NK-92 treated with Interleukin-12 subunit alpha and Interleukin-12 subunit beta, amount 100 ng/mL, for 24 hours (cell line): ENCODE data around the gene NIP7.
"Not testable (repeated sequence)": the region's sequence is repeated elsewhere in the genome, so short reads cannot be mapped to it uniquely, and the experiment has no call there.

ENCODE experiments used
- DNase-seq: peaks from one replicate; lab custom pipeline; 2025; lab: John Stamatoyannopoulos, UW

NIP7 gene

GRCh38 chr16:69339289-69340094 is at the start of gene NIP7, which contains the start of gene COG8:
NIP7 (plus strand) TSS chr16:69339772; CDS start chr16:69339830, 58 bp downstream.
COG8 (minus strand) TSS chr16:69339564; CDS start chr16:69339552, 12 bp downstream.
- peak; percentile 88 for DNase-seq

- not testable (repeated sequence) for DNase-seq
Measured at GRCh38 chr16:69291657-69292056, 47.9 kb upstream of the NIP7 start.

DNA sequence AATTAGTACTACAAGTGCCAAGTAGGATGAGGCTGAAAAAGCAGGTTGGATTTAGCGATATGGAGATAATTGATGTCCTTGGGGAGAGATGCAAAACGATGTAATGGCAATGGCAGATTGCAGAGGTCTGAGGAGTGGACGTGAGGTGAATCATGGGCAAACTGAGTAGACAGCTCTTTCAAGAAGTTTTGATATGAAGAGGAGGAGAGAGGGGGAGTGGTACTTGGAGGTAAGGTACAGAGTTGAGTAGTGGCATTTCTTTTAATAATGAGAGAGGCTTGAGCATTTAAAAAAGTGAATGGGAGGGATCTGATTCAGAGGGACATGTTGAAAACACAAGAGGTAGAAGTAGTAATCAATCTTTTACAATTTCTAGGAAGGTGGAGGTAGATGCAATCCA is 46.2 kb upstream of the NIP7 start:
- DNase-seq, result no peak

DNA sequence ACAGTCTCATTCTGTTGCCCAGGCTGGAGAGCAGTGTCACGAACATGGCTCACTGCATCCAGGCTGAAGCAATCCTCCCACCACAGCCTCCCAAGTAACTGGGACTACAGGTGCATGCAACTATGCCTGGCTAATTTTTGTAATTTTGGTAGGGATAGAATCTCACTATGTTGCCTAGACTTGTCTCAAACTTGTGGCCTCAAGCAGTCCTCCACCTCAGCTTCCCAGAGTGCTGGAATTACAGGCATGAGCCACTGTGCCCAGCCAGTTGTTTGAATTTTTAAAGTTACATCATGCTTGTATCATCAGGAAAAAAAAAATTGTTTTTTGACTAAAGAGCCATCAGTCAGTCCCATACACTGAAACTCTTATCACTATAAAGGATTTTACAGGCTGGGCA is 45.5 kb upstream of the NIP7 start:
- no peak for DNase-seq

- not testable (repeated sequence) for DNase-seq
Measured at GRCh38 chr16:69296771-69297170, 42.8 kb upstream of the NIP7 start.

DNA sequence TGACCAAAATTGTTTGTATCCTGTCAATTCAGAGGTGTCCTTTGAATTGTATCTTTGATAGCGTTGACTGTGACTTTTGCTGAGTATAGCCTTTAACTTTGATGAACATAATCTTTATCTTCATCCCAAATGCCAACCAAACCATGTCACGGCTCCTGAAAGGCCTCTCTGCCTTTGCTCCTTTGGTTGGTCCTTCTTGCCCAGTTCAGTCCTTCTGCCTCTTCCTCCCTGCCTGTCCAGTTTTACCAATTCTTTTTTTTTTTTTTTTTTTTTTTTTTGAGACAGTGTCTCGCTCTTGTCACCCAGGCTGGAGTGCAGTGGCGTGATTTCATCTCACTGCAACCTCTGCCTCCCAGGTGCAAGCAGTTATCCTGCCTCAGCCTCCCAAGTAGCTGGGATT is 41.3 kb upstream of the NIP7 start:
- no peak for DNase-seq

GRCh38 chr16:69301187-69301586 is 38.4 kb upstream of the NIP7 start:
- DNase-seq, result no peak

GRCh38 chr16:69301861-69302260 is 37.7 kb upstream of the NIP7 start:
- no peak for DNase-seq

DNA sequence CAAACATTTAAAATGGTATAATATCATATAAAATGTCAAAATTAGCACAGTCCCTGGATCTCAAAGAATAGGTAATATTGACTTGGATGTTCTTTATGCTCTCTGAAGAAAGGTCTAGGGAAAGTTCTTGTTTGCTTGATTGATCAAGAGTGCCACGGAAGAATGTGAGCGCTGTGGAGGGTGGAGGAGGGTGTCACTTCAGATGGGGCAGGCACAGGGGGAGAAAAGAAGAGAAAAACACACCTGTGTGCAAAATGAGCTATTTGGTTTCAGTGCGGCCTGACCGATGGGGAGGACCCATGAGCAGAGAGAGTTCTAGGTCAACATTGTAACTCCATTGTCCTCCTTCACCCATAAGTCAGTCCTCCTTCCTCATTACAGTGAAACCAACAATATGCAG is 37.3 kb upstream of the NIP7 start:
- DNase-seq, result no peak

DNA sequence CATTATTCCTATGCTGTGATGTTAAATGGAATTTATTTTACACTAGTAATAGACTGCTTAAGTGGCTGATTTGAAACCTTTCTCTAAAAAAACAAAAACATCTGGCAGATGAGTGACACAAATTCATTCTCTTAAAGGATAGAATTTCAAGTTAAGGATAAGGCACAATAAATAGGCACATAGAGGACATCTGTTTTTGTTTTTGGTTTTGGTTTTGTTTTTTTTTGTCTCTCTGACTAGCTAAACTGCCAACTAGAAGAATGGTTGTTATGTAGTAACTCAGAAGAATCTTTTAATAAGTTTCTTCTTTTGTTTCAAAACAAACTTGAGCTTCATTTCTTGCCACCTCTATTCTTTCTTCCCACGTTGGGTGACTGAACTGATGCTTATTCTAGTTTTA is 33.5 kb upstream of the NIP7 start:
- DNase-seq, result no peak

GRCh38 chr16:69307091-69307490 is 32.5 kb upstream of the NIP7 start:
- no peak for DNase-seq

DNA sequence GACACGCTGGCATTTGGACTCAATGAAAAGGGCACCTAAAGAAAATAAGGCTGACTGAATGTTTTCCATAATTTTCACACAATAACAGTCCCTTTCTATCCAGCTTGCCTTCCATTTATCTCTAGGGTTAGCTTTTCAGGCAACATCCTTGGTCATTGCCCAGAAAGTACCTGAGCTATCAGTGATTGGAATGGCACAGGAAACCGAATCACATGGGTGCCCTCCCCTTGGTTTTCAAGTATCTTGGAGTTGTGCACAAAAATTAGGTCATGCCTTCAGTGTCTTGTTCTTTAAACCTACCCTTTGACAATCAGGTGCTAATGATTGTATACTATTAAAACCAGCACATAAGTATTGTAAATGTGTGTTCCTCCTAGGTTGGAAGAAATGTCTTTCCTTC is 31.7 kb upstream of the NIP7 start:
- DNase-seq, result no peak

- no peak for DNase-seq
Measured at GRCh38 chr16:69309316-69309715, 30.3 kb upstream of the NIP7 start.

DNA sequence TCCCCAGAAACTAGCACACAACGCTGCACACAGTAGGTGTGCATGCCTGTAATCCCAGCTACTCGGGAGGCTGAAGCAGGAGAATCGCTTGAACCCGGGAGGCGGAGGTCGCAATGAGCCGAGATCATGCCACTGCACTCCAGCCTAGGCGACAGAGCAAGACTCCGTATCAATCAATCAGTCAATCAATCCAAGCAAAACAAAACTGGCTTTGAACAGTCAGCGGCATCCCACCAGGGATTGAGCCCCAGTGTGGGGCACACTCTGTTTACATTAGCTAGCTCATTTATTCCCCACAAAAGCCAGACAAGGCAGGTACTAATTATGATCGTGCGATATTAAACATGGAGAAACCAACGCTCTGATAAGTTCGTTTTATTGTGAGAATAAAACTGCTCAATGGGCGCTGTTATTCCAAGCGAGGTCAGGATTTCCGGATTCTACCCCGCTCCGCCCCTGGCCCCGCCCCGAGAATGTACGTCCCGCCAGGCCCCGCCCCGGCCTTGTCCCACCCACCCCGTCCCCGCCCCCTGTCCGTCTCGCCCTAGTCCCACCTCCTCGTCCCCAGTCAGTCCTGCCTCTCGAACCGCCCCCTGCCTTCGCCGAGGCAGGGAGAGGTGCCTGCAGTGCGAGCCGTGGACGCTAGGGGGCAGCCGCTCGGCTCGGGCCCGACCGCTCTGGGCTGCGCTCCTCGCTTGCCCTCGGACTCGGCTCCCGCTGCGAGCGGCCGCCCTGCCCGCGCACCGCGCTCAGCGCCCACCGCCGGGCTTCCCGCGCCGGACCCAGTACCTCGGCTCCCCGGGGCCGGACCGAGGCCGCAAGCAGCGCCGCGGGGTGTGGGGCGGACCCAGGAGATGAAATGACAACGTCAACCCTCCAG is 28.7 kb upstream of the NIP7 start, which contains the start of gene VPS4A:
Gene VPS4A, plus strand, starts transcription at position 698 of the 880 bp plus-strand sequence. Its CDS starts 162 bp downstream, at position 860.
- peak; percentile 92 for DNase-seq

DNA sequence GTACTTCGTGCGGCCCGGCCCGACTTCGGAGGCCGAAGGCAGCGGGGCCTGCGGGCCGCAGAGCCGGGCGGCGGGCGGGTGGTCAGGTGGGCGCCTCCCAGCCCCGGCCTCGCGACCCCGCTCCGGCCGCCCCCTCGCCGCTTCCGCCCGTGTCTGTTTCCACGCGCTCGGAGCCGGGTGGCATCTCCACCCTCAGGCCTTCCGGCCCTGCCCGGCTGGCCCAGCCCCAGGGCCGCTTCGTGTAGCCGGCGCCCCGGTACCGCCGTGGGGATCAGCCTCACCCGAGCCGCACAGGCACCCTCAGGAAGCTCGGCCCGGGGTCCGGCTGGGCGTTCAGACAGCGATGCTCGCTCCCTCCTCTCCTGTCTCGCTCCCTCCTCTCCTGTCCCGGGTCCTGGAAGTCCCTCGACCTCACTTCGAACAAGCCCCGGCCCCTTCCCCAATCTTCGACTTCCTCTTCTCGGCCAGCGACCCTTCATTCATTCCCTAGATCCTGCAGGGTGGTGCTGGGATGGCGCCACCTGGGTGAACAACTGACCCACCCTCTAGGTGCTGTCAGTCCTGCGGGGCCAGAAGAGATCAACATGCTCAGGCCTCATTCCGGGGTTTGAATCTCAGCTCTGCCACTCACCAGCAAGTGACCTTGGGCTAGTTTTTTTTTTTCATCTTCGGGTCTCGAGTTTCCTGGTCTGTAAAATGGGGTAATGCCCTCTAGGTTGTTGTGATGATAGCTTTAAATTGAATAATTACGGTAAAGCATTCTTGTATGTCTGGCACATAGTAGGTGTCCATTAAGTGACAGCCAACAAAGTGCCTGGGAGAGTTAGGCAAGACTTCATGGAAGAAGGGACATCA is 27.8 kb upstream of the NIP7 start:
- peak; percentile 41 for DNase-seq

- no peak for DNase-seq
Measured at GRCh38 chr16:69313469-69313868, 26.1 kb upstream of the NIP7 start.

GRCh38 chr16:69314534-69314933 is 25.0 kb upstream of the NIP7 start:
- DNase-seq, result no peak

GRCh38 chr16:69315486-69316311 is 23.9 kb upstream of the NIP7 start:
- no peak for DNase-seq

- no peak for DNase-seq
Measured at GRCh38 chr16:69316595-69317034, 23.0 kb upstream of the NIP7 start.

DNA sequence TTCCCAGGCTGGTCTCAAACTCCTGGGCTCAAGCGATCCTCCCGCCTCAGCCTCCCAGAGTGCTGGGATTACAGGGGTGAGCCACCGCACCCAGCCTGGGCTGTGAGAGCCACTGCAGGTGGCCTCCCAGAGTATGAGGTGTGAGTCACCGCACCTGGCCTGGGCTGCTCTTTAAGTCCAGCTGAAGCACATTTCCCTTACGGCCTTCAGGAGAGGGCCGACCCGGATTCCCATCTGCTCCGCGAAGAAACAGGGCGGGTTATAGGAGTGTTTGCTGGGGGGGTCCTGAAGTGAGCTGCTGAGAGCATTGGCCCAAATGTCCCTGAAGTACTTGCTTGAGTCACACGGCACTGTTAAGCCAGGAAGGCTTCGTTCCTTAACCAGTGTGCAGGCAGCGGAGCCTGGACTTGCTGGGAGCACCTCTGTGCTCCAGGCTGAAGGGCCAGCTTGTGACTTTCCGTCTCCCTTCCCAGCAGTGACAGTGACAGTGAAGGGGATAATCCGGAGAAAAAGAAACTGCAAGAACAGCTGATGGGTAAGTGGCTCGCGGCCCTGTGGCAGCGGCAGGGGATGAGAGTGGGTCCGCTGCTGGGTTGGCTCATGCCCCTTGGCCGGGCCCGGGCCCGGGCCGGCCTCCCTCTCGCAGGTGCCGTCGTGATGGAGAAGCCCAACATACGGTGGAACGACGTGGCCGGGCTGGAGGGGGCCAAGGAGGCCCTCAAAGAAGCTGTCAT is 21.2 kb upstream of the NIP7 start:
- no peak for DNase-seq
